Glomerular endothelial cell (primary cell): Measurements from ENCODE around the gene C1orf167. TPM values are rescaled to one million over a fixed set of nuclear protein-coding genes. Genes with fewer than 3 reads are reported as not detected.
A peak's percentile ranks its signal among the peaks of the same experiment; 100 is the strongest.

Source experiments
- DNase-seq: peaks from one replicate; pipeline ENCODE4 v3.0.0-alpha.2; 2011; ENCODE audit warnings: low read depth, low spot score; ENCODE audit errors: extremely low read depth
- total RNA-seq: library from RNA; depleted of rRNA; stranded (reverse); fragments of >200 nt; gene quantifications from 2 replicates; pipeline ENCODE4 v1.2.3, GENCODE V29; 2015

Gene C1orf167
- total RNA-seq, result not detected in 2 replicates

DNA sequence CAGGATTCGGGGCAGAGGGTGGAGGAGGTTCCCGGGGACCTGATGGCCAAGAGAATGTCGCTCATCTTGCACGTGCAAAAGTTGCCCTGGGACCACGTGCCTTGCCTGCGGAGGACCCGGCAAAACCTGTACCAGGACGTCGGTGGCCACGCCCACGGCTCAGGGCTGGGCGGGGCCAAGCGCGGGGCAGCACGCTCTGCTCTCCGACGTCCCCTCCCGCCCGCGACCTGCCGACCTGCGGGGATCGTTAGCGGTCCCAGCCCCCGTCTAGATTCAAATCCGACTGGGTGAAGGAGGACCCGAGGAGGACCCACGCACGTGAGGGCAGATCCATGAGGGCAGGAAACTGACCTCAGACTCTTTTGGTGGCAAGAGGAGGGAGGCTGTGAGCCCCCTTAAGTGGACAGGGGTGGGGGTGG lies at the start of gene C1orf167:
TSS of gene C1orf167 (plus strand) at position 206 of the 419 bp plus-strand sequence. CDS start 2,208 bp downstream, outside the sequence.
- no peak for DNase-seq

- no peak for DNase-seq
Measured at GRCh38 chr1:11712285-11712684, 49.7 kb upstream of the C1orf167 start.

DNA sequence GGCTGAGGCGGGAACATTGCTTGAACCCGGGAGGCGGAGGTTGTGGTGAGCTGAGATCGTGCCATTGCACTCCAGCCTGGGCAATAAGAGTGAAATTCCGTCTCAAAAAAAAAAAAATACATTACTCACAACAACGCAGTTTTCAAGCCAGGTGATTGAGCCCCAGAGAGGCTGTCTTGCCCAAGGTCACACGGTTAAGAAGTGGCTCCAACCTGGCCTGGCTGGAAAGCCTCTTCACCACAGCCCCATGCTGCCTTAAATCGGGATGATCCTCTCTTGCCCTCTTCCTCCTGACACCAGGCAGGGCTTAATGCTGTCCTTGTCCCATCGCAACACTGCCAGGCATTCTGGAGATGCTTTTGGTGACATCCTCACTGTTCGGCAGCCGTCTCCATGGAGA lies 48.9 kb upstream of the C1orf167 start:
- DNase-seq, result no peak

DNA sequence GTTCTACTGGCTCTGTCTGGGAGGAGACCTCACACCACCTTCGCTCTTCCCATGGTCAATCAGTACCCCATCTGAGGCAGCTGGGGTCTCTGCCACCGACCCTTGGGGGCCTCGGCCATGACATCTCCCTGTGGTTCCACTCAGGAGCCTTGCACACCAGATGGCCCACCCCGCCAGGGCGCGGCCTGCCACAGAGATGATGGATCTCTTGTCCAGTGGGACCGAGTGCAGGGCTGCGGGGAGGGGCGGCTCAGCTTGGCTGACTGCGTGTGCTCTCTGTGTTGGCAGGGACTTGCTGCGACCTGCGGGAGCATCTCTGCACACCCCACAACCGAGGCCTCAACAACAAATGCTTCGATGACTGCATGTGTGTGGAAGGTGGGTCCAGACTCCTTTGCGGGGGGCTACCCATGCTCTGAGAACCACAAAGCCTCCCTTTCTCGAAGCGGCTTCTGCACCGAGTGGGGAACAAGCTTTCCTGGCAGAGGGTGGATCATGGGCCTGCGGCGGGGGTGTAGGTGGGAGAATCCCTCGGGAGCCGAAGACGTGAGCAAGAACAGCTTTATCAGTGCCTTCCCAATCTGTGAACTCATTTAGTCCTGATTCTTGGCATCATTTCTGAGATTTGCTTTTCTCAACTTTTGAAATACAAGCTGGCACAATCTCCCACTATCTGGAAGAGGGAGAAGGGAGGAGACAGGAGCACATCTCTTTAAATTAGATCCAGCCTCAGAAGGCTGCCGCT lies 47.0 kb upstream of the C1orf167 start:
- DNase-seq, result no peak

DNA sequence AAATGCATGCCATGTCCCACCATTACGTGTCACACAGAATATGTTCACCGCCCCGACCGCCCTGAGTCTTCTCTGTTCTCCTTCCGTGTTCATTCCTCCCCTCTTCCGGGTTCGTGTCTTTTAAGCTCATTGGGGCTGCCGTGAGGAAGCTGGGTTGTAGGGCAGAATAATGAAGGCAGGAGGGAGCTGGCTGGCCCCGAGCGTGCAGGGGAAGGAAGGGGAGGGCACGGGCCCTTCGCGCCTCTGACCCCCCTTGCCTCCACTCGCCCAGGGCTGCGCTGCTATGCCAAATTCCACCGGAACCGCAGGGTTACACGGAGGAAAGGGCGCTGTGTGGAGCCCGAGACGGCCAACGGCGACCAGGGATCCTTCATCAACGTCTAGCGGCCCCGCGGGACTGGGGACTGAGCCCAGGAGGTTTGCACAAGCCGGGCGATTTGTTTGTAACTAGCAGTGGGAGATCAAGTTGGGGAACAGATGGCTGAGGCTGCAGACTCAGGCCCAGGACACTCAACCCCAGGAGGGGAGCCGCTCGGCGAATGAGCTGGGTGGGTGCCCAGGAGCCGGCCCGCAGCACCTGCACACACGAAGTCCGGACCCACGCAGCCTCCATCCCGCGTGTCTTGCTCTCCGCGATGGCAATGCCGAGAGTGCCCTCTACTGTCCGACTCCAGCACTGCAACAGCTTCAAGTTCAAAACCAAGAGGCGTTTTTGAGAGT lies 42.5 kb upstream of the C1orf167 start:
- DNase-seq, result no peak

GRCh38 chr1:11720033-11720376 lies 42.0 kb upstream of the C1orf167 start:
- DNase-seq, result no peak

DNA sequence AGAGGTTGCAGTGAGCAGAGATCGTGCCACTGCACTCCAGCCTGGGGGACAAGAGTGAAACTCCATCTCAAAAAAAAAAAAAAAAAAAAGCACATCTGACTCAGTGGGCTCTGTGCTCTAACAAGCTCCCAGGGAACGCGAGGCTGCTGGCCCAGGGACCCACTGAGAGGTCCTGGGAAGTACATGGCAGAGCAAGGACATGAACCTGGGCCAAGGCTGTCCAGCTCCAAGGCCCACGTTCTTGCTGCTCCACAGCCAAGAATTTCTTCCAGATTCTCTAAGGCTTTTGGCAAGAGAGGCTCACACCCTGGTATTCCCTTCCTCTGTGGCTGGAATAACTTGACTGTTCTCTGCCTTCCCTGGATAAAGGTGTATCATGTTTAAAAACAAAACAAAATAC lies 41.5 kb upstream of the C1orf167 start:
- DNase-seq, result no peak

DNA sequence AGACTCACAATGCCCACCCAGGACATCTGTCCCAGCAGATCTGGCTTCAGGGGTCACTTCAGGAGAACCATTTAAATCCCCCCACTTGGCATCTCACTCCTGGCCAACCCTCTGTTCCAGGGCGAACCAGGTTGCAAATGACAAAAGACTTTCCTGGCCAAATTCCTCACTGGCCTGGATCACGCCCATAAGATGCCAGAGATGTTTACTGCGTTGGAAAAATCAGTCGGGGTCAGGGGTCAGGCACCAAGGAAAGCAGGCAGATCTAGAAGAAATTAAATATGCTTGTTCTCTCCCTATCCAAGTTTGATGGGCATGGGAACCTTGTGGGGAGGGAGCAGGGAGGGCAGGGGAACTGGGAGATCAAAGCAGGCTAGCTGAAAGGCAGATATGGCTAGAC lies 40.7 kb upstream of the C1orf167 start:
- no peak for DNase-seq

DNA sequence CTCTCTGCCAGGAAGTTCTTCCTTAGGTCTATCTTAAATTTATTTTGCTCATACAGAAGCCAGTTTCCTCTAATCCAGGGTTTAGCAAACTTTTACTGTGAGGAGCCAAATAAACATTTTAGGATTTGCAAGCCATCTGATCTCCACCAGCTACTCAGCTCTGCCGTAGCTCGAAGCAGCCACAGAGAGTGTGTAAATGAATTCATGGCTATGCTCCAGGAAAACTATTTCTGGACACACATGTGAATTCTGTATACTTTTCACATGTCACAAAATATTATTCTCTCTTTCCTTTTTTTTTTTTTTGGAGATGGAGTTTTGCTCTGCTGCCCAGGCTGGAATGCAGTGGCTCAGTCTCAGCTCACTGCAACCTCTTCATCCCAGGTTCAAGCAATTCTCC lies 39.5 kb upstream of the C1orf167 start:
- DNase-seq, result no peak

- no peak for DNase-seq
Measured at GRCh38 chr1:11725616-11726015, 36.4 kb upstream of the C1orf167 start.

- DNase-seq, result no peak
Measured at GRCh38 chr1:11727119-11727518, 34.9 kb upstream of the C1orf167 start.

DNA sequence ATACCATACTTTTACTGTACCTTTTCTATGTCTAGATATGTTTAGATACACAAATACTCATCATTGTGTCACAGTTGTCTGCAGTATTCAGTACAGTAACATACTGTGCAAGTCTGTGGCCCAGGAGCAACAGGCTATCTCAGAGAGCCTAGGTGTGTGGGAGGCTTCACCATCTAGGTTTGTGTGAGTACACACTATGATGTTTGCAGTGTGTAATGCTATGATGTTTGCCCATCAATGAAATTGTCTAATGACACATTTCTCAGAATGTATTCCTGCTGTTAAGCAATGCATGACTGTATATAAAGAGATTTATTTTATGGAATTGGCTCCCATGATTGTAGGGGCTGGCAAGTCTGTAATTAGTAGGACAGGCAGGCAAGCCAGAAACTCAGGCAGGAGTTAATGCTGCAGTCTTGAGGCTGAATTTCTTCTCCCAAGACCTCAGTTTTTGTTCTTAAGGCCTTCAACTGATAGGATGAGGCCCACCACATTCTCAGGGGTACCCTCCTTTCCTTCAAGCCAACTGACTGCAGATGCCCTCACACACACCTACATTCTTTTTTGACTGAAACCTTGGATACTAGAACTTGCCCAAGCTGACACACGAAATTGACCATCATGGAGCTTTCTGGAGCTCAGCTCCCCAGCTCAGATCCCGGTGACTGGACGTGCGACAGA lies 33.7 kb upstream of the C1orf167 start:
- DNase-seq, result no peak

DNA sequence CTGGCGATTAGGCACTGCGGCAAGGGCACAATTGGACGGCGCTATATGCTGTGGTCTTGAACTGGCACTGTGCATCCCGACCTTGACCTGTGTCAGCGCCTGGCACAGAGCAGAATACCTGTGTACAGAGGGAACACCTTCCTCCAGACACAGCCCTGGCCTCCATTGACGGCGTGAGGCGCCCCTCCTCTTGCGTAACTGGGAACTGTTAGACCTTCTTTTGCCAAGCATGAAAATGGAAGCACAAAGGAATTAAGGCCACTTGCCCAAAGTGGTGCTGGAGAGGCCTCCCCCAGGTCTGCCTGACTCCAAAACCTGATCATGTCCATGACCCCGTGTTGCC lies 32.9 kb upstream of the C1orf167 start:
- DNase-seq, result no peak

GRCh38 chr1:11729498-11730428 lies 32.2 kb upstream of the C1orf167 start:
- DNase-seq, result no peak

DNA sequence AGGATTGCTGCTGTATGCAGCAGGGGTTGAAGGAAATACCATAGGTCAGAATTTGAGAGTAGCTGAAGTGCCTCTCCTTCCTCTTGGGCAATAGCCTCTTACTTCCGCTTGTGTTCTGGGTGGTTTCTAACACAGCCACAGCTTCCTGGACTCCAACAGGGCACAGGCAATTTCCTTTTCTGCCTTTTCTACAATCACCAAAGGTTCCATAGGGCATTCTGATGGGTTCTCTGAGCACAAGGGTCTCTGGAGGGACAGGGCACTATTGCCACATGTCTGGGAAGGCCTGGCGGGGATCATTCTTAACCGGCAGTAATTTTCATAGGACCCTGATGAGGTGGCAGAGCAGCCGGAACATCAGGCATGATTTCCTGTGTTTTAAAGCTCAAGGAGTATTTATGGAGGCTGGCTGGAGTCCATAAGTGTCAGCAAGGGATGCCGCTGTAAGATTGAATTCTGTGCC lies 31.5 kb upstream of the C1orf167 start:
- DNase-seq, result no peak

- DNase-seq, result no peak
Measured at GRCh38 chr1:11731691-11732283, 30.2 kb upstream of the C1orf167 start.

- DNase-seq, result no peak
Measured at GRCh38 chr1:11733306-11733705, 28.7 kb upstream of the C1orf167 start.

DNA sequence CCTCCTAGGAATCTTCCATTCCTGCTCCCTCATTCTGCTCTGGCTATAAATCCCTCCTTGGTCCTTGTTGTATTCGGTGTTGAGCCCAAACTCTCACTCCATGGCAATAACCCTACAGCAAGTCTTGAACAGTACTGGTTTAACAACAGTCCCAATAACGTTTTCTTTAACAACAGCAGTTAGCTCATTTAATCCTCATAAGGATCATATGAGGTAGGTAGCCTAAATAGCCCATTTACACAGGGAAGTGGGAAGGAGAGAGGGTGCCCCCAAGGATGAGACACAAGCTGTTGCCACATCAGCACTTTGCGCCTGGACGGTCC lies 26.5 kb upstream of the C1orf167 start:
- DNase-seq, result no peak

DNA sequence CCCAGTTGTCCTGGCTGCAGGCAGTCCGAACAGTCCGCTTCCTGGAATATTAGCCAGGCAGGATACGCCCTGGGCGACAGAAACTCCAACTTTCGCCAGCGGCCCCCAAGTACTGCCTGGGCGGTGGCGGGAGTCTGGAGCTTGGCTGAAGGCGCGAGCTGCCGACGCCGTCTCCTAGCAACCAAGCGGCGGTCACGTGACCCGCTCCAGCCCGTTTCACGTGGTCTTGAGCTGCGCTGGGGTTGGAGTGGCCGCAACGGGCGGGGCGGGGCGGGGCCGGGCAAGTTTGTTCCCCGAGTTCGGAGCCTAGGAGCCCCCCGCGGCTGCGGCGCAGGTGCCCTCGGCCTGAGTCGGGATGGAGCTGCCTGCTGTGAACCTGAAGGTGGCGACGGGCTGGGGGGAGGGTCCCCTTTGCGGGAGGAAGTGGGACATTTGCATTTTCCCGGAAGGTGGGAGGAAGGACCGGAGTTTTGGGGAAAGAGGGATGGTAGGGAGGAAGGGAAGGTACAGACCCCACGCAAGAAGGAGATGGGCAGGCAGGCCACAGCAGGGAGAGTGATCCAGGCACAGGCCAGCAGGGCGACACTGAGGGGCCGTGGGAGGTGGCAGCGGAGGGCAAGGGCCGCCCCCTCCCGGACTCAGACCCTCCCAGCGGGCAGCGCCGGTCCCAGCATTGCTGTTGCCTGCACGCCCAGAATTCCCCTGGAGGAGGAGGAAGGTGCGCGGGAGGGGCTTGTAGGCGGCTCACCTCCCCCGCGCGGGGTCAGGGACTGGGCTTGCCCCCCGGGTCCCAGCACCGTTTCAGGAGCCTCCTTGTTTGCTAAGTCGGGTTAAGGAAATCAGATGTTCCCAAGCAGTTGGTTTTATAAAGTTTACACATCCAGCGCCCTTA lies 25.9 kb upstream of the C1orf167 start, which contains the start of gene AGTRAP:
TSS of gene AGTRAP (plus strand) at position 283 of the 892 bp plus-strand sequence. CDS start at position 356, 73 bp downstream.
- DNase-seq, result peak; percentile 56
